ENCODE results near the gene RAI2.

- TF ChIP-seq CTCF (IDR thresholded peaks at IDR 0.05) (no peak), EZH2 (IDR thresholded peaks at IDR 0.05) (no peak), EZH2phosphoT487 (IDR thresholded peaks at IDR 0.05) (no peak)
Measured at GRCh38 chrX:17826609-17827496, 34.2 kb downstream of the RAI2 start.
